Stimulated activated CD4-positive, alpha-beta T cell treated with anti-CD3 and anti-CD28 coated beads, Interleukin-1b, Interleukin-23, amount 100 ng/mL, for 1 hour (primary cell): ENCODE measurements around the gene RECQL5.
"Not testable (repeated sequence)": the region's sequence is repeated elsewhere in the genome, so short reads cannot be mapped to it uniquely, and the experiment has no call there.

Source experiments
- DNase-seq, 2 donors: peaks; one replicate each; pipeline ENCODE4 v3.0.0-alpha.2; 2020; ENCODE audit warnings: low read depth in 2 of 2

The RECQL5 gene

GRCh38 chr17:75616521-75617122, 50.3 kb downstream of the RECQL5 start:
- no peak for DNase-seq

GRCh38 chr17:75615301-75615700, 51.7 kb downstream of the RECQL5 start:
- no peak for DNase-seq

DNA sequence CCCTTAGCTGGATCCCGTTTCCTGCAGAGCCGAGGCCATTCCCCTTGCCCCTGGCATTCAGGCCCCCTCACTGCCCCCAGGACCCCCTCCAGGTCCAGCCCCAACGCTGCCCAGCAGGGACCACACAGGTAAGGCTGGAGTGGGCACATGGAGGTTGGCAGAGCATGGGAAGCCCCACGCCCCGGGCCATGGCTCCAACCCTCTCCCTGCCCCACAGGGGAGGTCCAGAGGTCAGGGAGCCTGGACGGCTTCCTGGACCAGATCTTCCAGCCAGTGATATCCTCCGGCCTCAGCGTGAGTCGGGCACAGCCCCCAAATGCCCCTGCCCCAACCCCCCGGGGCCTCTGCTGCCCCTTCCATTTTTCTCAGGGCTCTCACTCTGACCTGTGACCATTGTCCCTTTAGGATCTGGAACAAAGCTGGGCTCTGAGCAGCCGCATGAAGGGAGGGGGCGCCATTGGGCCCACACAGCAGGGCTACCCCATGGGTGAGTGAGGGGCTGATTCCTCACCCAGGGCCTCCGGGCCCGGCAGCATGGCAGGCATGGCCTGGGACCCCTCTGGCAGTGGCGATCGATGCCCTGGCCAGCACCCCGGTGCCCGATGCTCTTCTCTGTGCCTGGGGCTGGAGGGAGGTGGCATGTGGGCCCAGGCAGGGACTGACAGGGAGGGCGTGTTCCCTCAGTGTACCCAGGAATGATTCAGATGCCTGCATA, 52.2 kb downstream of the RECQL5 start:
- no peak for DNase-seq

DNA sequence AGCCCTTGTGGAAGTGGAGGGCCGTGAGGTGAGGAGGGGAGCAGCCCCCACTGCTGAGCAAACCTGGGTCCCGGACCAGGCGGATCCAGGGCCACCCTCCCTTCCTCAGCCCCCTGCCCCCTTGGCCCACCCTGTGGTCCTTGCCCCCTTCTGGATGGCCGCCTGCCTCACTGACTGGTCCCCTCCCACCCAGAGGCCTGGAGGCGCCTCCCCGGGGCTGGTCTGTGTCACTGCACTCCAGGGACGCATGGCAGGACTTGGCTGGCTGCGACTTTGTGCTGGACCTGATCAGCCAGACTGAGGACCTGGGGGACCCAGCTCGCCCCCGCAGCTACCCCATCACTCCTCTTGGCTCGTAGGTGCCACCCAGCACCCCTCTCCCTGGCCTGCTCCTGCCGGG, 52.9 kb downstream of the RECQL5 start:
- DNase-seq: no peak

- DNase-seq: no peak
Measured at GRCh38 chr17:75612906-75613626, 53.9 kb downstream of the RECQL5 start.

GRCh38 chr17:75611851-75612429, 55.0 kb downstream of the RECQL5 start:
- DNase-seq: no peak

GRCh38 chr17:75610103-75610984, 56.6 kb downstream of the RECQL5 start:
- DNase-seq: no peak

GRCh38 chr17:75607086-75607485, 59.9 kb downstream of the RECQL5 start:
- no peak for DNase-seq

DNA sequence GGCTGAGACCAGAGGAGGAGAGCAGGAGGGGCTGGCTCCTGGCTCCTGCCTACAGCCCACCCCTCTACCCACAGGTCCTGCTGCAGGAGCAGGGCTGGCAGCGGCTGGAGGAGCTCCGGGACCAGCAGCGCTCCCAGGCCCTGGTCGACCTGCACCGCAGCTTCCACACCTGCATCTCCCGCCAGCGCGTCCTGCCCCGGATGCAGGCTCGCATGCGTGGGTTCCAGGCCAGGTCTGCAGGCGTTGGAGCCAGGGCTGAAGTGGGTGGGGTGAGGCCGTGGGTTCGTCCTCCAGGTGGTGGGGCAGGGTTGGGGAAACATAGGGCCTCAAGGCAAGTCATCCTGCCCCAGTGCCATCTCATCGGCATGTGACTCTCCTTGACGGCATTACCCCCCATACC, 61.2 kb downstream of the RECQL5 start:
- no peak for DNase-seq

DNA sequence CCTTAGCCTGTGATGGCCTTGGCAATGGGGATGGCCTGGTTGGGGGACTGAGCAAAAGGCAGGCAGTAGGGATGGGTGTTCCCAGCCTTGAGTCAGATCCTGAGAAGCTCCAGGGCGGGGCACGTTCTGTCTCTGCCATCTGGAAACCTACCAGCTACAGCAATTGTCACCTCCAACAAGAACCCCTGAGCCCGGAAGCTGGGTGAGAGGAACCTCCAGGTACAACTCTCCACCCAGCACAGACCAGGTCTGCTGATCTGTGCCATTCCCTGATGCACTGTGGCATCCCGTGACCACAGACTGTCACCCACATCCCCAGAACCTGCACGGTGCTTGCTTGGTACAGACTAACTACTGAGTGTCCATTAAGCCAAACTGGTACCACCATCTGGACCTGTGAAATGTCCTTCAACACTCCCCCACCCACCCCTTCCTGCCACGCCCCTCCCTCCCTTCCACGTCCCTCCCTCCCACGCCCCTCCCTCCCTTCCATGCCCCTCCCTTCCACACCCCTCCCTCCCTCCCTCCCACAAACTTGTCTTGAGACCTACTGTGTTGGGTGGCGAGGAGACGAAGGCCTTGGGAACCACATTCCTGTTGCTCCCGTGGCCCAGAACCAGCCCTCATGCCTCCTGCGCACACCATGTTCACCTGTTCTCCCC, 62.8 kb downstream of the RECQL5 start:
- DNase-seq: no peak

DNA sequence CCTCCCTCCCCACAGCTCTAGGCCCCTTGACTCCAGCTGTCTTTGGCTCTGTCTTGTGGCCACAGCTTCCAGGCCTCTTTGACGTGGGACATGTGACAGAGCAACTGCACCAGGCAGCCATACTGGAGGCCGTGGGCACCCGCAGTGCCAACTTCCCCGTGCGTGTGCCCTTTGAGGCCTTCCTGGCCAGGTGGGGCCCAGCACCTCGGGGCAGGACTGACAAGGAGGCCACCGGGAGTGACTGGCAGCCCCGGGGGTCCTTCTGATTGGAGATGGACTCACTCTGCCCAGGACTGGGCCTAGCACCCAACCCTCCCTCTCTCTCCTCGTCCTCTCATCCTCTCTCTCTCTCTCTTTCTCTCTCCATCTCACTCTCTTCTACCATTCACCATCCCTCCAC, 63.8 kb downstream of the RECQL5 start:
- no peak for DNase-seq

GRCh38 chr17:75602644-75603043, 64.3 kb downstream of the RECQL5 start:
- DNase-seq: no peak

- peak in 1 of 2 donors; percentile 38 for DNase-seq
Measured at GRCh38 chr17:75601057-75601987, 65.6 kb downstream of the RECQL5 start.

- DNase-seq: no peak
Measured at GRCh38 chr17:75596320-75597087, 70.5 kb downstream of the RECQL5 start.

DNA sequence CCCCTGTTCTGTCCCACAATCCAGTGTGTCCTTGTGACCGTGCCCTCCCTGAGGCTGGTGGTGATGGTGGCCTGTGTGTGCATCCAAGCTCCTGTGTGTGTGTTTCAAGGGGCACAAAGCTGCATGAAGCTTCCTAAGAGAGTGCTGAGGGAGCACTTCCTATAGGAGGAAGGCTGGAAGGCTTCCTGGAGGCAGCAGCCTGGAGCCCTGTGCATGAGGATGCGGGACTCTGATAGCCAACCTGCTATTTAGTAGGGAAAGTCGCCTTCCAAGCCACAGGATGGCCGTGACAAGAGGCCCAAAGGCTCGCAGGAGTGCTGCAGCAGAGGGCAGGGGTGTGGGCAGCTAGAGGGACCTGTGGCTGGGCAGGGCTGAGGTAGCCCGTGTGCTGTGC, 71.0 kb downstream of the RECQL5 start:
- DNase-seq: no peak

GRCh38 chr17:75595284-75595919, 71.6 kb downstream of the RECQL5 start:
- no peak for DNase-seq

DNA sequence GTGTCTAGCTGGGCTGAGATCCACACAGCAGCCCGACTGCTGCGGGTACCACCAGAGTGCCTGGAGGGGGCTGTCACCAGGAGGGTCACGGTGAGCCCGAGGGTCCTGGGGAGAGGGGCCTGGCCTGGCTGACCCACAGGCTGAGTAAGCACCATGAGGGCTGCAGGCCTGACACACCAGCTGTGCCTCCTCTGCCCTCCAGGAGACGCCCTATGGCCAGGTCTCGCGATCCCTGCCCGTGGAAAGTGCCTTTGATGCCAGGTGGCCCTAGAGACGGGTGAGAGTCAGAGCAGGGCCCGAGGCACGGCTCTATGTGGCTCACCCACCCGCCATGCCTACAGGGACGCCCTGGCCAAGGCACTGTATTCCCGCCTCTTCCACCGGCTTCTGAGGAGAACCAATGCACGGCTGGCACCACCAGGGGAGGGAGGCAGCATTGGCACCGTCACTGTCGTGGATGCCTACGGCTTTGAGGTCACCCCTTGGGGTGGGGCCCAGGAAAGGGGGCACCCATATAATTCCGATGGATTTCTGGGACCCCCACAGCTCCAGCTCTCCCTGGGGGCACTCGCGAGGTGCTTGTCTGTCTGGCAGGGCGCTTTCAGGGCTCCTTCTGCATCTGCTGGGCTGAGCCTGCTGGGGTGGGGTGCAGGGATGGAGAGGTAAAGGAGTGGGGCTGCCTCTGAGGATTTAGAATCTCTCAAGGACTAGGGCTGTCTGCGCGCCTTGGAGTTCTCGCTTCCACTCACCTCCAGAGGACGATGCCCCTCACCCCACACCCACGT, 72.3 kb downstream of the RECQL5 start:
- no peak for DNase-seq

- DNase-seq: not testable (repeated sequence)
Measured at GRCh38 chr17:75593430-75593829, 73.5 kb downstream of the RECQL5 start.
